Embryonic facial prominence (tissue), 1 donor: ENCODE measurements around the gene CTNNA3.

Experiments used
- DNase-seq: peaks from one replicate; pipeline ENCODE4 v3.0.0-alpha.2; 2016; ENCODE audit errors: extremely low spot score

CTNNA3 gene

DNA sequence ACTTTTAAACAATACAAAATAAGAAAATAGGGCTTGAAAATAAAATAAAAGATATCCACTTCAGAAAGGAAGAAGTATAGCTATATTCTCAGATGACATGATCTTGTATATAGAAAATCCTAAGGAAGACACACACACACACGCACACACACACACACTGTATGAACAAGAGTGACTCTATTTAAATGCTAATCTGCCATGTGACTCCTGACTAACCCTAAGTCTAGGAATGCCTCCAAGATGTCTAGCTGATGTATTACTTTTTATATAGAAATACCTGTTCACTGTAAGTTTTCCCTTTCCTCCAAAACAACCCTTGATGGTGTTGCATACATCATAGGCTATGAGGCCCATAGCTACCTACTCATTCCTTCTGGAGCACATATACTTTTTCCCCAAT lies 943.3 kb downstream of the CTNNA3 start:
- DNase-seq: no peak

DNA sequence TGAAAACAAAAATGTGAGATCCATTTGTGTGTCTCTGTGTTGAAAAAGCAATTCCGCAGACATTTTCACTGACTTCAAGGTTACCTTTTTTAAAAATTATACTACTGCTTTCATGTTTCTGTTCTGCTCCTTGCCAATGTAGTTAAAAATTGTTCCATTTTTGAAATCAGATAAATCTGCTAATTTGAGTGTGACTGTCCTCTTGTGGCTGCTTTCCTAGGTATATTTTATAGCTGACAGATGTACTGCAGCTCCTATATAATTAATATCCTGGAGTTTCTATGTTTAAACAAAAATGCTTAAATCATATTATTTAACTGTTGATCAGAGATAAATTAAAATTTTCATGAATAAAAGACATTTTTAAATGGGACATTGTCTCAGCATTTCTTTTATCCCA lies 947.8 kb downstream of the CTNNA3 start:
- DNase-seq: no peak

DNA sequence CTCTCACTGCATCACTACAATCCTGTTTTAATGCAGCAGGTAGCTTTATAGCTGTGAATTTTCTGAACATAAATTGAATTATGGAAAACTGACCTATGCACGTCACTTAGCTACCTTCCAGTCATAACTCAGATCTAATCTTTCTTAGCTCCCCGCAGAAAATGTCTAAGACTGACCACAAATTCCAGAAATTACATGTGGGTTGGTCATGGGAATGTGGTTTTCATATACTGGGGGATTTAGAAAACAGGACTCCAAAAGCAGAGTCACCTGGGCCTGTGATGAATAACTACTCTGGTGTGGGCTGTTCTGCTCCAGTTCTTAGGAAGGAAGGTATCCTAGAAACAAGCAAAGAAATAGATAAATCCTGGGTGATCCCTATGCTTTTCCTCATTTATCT lies 948.5 kb downstream of the CTNNA3 start:
- peak; percentile 12 for DNase-seq

DNA sequence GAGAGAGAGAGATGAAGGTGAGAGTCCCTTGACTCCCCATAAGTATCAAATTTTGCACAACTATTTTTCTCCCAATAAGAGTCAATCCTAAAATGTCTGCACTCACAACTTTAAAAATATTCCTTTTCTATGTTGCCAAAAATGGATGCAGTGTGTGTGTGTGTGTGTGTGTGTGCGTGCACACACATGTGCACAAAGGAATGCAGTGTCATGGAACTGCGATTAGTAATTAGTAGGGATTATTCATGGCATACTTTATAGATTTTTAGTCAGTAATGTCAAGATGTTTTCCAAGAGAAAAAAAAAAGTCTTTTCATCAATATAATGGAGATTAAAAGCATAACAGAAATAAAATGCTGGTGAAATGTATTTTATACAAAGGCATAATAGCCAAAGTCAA lies 949.3 kb downstream of the CTNNA3 start:
- no peak for DNase-seq

DNA sequence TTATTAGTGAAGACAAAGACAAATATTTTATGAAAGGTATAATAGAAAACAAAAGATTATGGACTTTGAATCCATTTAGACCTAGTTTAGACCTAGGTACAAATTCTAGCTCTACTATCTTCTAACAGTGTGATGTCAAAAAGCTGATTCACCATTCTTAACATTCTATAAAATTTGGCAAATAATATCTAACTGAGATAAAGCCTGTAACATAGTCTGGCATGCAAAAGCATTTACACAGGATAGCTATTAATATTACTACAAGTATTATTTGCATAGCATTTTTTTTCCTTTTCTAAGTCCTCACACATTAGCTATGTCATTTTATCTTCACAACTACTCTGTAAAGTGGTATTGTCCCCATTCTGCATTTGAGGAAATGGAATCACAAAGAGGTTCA lies 949.7 kb downstream of the CTNNA3 start:
- no peak for DNase-seq

DNA sequence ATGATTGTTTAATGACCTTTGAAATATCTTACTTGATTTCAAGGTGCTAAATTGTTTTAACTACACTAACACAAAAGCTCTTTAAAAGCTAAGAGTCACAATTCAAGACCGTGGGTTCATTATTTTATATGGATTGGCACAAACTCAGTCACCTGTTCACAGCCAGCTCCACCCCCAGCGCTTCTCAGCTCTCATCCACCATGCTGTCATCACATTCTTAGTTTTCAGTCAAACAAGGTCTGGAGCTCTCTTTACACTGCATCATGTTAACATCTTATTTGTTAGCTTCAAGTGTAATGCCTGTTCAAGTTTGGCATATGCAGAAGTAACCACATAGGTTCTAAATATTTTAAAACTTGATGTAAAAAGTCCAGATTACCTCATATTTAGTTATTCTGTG lies 951.1 kb downstream of the CTNNA3 start:
- DNase-seq: no peak

DNA sequence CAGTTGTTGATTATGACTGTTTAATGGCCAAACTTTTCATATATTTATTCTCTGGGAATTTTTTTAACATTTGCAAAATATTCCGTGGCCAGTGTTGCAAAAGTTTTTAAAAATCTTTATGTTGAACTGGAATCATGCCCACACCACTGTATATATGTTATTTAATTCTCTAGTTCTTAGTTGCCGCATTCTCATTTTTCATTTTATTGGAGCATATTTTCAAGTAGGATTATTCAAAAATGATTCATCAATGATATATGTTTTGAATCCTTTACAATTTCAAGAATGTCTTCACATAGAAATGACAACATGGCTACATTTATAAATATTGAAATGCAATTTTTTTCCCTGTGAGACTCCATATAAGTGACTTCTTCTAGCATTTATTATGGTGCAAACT lies 958.8 kb downstream of the CTNNA3 start:
- no peak for DNase-seq

DNA sequence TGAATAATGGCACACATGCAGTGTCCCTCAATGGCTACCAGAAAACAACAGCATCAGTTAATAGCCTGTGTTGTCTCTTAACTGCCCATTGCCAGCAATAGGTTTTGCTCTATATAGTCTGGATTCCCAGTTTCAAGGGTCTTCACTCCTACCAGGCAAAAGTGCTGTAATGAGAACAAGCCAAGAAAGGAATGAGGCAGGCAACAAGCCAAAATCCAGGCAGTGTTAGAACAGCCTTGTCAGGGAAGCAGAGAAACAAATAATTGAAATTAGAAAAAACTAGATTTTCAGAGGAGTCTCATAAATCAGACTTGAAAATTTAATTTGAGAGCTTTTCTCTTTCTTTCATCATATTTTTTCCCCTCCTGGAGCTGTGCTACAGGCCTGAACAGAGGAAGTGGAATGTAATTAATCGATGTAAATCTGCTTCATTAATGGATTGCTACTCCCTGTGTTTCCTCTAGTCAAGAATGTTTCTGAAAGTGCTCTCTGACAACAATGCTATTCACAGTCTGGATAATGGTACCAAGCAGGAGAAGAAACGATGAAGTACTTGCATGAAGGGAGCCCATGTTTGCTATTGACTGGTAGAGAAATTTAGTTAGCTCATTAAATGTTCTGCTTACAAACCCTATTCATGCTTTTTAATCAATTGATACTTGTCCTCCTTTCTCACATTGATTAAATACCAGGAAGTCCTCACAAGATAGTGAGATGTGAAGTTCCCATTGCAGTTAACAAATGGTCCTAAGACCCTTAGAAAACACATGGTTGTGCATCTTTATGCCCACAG lies 972.2 kb downstream of the CTNNA3 start:
- DNase-seq: no peak

DNA sequence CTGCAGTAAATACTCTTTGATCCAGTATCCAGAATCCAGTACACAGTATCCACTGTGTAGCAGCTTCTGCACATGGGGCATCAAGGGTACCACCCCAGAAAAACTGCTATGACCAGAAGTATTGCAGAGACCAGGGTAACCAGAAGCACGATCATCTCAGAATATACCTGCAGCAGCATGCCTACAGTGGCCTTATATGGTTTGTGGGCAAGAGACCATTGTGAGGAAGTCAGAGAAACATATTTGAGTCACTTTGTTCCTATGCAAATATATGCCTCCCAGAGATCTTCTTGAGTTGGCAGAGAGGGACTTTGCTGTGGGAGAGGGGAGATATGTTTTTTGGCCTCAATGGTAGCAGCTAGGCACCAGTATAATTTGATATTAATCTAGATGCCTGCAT lies 976.5 kb downstream of the CTNNA3 start:
- DNase-seq: no peak

DNA sequence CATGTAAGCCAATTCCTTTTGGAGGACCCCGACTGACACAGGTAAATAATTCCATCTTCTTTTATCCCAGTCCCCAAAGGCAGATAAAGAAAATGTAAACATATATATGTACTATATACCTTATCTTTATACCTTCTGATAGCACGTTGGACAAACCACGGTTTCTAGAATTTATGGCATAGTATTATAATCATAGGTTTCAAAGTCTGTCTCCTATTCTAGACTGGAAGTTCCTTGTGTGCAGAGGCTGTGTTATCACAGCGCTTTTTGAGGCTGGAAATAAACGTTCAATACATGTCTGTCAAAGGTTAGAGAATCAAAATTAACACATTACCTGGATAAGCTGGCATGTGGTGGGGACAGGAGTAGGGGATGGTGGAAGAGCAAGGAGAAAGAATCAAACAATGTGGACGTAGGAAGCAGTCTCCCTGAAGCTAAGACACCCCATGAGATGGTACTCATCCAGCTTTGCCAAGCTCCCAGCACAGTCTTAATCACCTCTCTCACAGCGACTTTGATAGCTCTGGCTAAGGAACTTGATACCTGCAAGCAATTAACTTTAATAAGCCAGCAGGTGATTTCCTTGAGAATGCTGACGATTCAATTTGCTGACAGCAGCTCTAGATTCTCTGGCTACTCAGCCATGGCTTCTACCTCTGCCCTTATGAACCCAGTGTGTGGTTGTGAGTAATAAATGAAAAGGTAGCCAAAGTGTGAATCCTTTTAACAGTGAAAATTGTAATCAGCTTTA lies 978.6 kb downstream of the CTNNA3 start:
- no peak for DNase-seq

DNA sequence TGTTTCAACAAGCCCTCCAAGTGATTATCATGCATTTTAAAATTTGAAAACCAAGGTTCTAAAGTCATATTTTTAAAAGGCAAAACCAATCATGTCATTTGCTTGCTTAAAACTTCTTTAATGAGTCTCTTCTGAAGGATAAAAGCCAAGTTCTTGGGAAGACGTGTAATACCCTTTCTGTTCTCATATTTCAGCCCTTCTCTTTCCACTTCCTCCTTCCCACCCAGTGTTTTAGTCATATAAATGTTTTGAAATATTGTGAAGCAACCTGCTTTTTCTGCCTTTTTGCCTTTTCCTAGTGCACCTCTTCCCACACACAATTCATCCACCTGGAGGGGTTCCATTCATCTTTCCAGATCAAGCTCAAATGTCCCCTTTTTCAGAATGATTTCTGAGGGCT lies 981.3 kb downstream of the CTNNA3 start:
- no peak for DNase-seq

DNA sequence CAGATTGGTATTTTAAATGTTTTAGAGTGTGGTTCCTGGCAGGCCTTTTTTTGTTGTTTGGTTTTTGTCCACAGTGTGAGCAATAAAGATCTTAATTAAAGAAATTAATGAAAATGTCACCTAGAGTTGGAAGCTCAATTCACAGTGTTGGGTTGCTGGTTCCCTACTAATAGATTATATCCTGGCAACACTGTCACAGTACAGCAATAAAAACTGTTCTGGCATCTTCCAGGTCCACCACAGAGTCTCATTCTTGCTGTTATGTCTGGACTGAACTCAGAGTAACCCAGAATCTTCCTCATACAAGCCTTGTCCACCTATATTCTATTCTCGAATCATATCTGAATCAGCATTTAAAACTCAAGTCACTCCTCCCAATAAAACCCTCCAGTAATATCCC lies 982.6 kb downstream of the CTNNA3 start:
- no peak for DNase-seq

DNA sequence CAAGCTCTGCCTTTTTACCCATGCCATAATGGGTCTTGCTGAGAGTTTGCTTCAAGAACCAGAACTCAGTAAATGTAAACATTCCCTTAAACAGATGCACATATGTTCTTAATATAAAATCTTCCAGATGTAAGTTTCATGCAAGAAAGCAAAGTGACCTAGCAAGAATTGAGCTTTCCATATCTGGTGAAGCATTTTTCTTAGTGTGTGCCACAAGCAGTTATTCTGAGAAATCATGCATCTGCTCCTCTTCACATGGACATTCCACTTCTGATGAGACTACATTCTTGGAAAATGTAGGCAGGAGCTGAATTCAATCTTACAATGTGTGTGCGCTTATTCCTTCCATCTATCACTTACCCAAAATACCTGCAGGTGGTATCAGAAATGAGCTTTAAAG lies 997.9 kb downstream of the CTNNA3 start:
- DNase-seq: no peak

DNA sequence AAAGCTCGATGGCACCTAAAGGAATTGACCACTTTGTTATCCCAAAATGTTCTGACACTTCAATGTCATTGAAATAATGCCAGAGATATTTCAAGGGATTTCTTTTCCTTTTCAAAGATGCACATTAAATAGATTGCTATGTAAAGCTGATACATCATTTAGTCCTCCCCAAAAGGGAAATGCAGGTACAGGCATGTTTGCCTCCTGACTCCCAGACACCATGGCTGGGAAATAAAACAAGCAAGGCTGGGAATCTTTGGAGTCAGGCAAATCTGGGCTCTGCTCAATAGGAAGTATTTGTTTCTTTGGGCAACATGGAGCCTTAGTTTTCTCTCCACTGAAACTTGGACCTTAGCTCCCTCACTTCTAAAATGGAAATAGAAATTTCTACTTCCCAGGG lies 1000.9 kb downstream of the CTNNA3 start:
- DNase-seq: no peak

DNA sequence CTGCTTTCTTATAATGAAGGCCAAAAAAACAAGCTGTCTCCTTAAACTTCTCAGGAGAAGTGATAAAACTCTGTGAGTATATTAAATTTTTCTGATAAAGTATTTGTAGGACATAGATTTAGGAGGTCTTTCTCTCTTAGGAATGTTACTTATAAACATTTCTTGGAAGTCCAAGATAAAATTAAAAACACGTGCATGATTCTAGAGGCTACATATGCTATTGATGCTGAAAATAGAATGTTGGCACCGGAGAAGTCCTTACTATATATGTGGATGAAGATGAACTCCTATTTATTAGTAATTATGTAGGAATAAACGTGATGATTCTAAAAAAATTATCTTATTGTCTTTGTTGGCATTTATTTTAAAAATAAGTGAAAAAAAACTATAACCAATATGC lies 1011.4 kb downstream of the CTNNA3 start:
- no peak for DNase-seq

DNA sequence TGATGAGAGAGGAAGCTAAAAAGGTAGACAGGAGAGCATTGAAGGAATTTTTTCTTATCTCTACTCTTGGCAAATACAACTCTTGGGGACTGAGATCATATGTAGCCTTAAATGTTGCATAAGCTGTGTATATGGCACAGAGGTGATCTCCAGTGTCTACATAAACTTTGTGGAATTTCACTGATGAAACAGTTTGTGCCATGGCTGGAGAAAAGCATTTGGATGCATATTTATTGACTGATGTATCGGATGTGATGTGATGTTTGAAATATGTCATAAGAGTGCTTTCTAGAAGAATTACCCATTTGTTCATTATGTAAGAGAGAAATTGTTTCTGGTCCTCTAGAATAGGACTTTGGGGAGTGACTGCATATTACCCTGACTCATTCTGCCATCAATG lies 1015.1 kb downstream of the CTNNA3 start:
- DNase-seq: no peak

DNA sequence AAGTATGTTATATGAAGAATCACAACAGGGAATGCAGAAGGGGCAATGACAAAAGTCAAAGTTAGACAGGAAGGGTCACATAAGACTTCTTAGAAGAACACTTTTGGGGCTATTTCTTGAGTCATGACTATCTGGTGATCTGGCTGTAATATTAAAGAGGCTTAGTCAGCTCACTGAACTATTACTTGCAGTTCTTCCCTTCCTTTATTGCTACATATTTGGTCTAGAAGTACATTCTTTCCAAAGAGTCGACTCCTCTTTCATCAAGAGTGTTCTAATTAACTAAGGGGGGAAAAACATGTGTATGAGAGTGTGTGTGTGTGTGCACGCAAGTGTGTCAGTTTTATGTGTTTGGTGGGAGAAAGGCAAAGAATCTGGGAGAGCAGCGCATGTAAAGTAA lies 1017.5 kb downstream of the CTNNA3 start:
- no peak for DNase-seq

DNA sequence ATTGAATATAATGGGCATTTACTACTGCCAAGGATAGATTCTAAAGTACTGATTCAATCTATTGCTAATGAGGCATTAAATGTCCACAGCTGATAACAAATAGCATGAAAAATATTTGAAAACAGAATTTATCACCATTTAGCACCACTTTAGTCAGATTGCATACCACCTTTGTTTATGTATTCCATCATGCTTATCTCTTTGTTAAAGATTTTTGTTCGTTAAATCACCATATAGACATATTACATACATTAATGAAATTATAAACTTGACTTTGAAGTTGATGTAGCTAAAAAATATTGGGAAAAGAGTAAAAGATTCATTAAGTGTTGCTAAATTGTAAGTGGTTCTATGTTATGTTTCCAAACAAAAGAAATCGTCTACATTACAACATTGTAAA lies 1022.9 kb downstream of the CTNNA3 start:
- no peak for DNase-seq

DNA sequence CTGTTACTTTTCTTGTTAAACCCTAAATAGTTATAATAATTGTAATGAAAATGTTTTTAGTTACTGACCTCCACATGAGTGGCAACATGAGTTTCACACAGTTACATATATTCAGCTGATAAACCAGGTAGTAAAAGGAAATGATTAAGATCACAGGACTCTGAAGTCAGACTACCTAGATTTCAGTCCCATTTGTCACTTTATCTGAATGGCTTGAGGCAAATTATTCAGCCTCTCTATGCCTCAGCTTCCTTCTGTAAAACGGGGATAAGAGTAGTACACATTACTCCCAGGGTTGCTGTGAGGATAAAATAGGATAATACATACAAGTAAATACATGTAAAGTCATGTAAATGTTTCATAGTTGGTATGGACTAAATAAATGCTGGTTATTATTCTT lies 1024.4 kb downstream of the CTNNA3 start:
- DNase-seq: no peak

DNA sequence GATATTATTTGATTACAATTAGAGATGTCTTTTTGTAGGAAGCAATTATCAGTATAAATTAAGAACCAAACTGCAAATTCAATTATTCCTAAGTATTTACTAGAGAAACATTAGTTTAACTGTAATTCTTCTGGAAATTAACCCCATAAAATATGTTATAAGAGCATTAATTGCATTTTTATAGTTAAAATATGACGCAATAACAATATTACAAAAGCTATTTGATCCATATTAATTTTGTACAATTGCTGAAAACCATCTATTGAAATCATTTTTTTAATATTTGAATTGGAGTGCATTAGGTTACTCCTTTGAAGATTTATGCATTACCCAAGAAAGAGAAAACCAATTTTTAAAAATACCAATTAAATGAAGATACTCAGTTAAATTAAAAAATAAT lies 1024.9 kb downstream of the CTNNA3 start:
- no peak for DNase-seq

DNA sequence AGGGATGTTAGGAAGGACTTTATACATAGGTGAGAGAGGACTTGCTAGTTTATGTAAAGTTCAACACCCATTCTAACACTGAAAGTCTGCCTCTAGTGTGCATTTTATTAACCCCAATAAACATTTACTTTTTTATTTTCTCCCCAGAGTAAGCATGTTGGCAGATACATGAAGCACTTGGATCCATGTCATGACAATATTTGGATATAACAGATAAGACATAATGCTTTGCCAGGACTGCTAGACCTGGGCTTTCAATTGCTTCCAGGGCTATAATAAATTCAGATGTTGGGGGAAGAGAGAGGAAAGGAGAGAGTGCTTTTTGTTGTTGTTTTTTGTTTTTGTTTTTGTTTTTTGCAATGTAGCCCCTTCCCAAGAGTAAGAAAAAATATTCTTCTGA lies 1039.5 kb downstream of the CTNNA3 start:
- DNase-seq: no peak

DNA sequence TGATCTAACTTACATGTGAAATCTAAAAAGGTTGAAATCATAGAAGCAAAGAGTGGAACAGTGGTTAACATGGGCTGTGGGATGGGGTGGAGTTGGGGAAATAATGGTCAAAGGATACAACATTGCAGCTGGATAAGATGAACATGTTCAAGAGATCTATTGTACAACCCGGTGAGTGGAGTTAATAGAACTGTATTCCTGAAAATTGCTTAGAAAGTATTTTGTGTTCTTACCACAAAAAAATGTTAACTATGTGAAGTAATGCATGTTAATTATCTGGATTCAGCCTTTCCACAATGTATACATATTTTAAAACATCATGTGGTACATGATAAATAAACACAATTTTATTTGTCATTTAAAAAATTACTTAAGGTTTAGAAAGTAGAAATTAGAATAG lies 1041.1 kb downstream of the CTNNA3 start:
- no peak for DNase-seq

DNA sequence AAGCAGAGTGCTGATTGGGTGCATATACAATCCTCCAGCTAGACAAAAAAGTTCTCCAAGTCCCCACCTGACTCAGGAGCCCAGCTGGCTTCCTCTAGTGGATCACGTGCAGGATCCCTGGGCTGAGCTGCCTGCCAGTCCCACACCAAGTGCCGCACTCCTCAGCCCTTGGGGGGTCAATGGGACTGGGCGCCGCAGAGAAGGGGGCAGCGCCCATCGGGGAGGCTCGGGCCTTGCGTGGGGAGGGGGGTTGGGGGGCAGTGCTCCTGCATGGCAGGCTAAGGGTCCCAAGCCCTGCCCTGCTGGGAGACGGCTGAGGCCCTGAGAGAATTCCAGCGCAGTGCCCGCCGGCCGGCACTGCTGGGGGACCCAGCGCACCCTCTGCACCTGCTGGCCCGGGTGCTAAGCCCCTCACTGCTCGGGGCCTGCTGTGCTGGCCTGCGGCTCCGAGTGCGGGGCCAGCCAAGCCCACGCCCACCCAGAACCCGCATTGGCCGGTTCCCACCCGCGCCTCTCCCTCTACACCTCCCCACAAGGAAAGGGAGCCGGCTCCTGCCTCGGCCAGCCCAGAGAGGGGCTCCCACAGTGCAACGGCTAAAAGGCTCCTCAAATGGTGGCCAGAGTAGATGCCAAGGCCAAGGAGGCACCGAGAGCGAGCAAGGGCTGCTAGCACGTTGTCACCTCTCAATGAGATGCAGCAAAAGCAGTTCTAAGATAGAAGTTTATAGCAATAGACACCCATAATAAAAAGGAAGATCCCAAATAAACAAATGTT lies 1044.5 kb downstream of the CTNNA3 start:
- no peak for DNase-seq
